GM12878 (cell line): Measurements from ENCODE around the gene KDM1B. TPM values are rescaled to one million over a fixed set of nuclear protein-coding genes. Genes with fewer than 3 reads are reported as not detected.

ENCODE experiments used
- BCL11A ChIP-seq: IDR thresholded peaks from 2 replicates; pipeline ENCODE4 v1.6.1; 2011; ENCODE audit warnings: low read depth, low read length
- BHLHE40 ChIP-seq, 2 experiments: fragments of 450-650 bp in 1 of 2; IDR thresholded peaks; 2 replicates each; pipeline ENCODE4 v1.6.1; 2011 to 2017; ENCODE audit warnings: low read depth in 2 of 2, borderline replicate concordance in 1 of 2, improper control_type of control experiment in 1 of 2, low read length in 1 of 2, mild to moderate bottlenecking in 1 of 2
- CBFB ChIP-seq: IDR thresholded peaks from 2 replicates; pipeline ENCODE4 v1.6.1; 2016; ENCODE audit warnings: antibody characterized with exemption, low read depth
- CHD1 ChIP-seq: IDR thresholded peaks from 2 replicates; pipeline ENCODE4 v1.6.1; 2012; ENCODE audit warnings: low read depth, low read length, improper control_type of control experiment
- DPF2 ChIP-seq: fragments of 450-650 bp; IDR thresholded peaks from 2 replicates; pipeline ENCODE4 v1.6.1; 2017; ENCODE audit warnings: mild to moderate bottlenecking
- E2F4 ChIP-seq: IDR thresholded peaks from 2 replicates; pipeline ENCODE4 v1.6.1; 2012; ENCODE audit warnings: low read depth, low read length, improper control_type of control experiment
- IKZF2 ChIP-seq, 2 experiments: fragments of 450-650 bp; IDR thresholded peaks; 2 replicates each; pipeline ENCODE4 v1.6.1; 2017; ENCODE audit warnings: mild to moderate bottlenecking in 2 of 2, moderate library complexity in 2 of 2
- MEF2B ChIP-seq: fragments of 450-650 bp; IDR thresholded peaks from 2 replicates; pipeline ENCODE4 v1.6.1; 2018; ENCODE audit warnings: mild to moderate bottlenecking, moderate library complexity; ENCODE audit not compliant: partially characterized antibody, poor library complexity, severe bottlenecking
- MTA2 ChIP-seq: fragments of 450-650 bp; IDR thresholded peaks from 2 replicates; pipeline ENCODE4 v1.6.1; 2016; ENCODE audit warnings: low read depth, mild to moderate bottlenecking, moderate library complexity
- MTA3 ChIP-seq: IDR thresholded peaks from 2 replicates; pipeline ENCODE4 v1.6.1; 2012; ENCODE audit warnings: low read length, inconsistent platforms, borderline replicate concordance
- NFIC ChIP-seq: IDR thresholded peaks from 2 replicates; pipeline ENCODE4 v1.6.1; 2012; ENCODE audit warnings: low read depth, mild to moderate bottlenecking, inconsistent platforms, low read length, moderate library complexity
- PAX8 ChIP-seq: fragments of 450-650 bp; IDR thresholded peaks from 2 replicates; pipeline ENCODE4 v1.6.1; 2017; ENCODE audit warnings: mild to moderate bottlenecking, moderate library complexity
- PKNOX1 ChIP-seq: fragments of 450-650 bp; IDR thresholded peaks from 2 replicates; pipeline ENCODE4 v1.6.1; 2016; ENCODE audit warnings: mild to moderate bottlenecking
- SPI1 ChIP-seq: IDR thresholded peaks from 2 replicates; pipeline ENCODE4 v1.6.1; 2011; ENCODE audit warnings: low read depth, mild to moderate bottlenecking, low read length, moderate library complexity, borderline replicate concordance; ENCODE audit not compliant: insufficient read depth
- TCF12 ChIP-seq: IDR thresholded peaks from 2 replicates; pipeline ENCODE4 v1.6.1; 2011; ENCODE audit warnings: low read depth, mild to moderate bottlenecking, low read length
- polyA plus RNA-seq, 11 experiments: library from polyadenylated mRNA; depleted of rRNA in 4 of 11; unstranded in 6 of 11; stranded (reverse) in 5 of 11; fragments of >200 nt; fragmentation: Nextera tagmentation in 4 of 11; fragmentation: Illumina TruSeq in 1 of 11; extraction: Ambion mirVana in 4 of 11; extraction: Trizol in 1 of 11; gene quantifications; 1 replicate in 1 of 11; 2 replicates in 10 of 11; pipeline versions ENCODE4 v1.2.1 to v1.2.3, GENCODE V29; 2011 to 2016; ENCODE audit warnings: inconsistent platforms in 2 of 11, missing spikeins in 2 of 11, low read depth in 1 of 11
- total RNA-seq, 4 experiments: library from RNA; depleted of rRNA in 3 of 4; stranded (reverse); fragments of >200 nt in 3 of 4; fragmentation: Illumina TruSeq in 1 of 4; extraction: Trizol in 1 of 4; gene quantifications; 2 replicates each; pipeline versions ENCODE4 v1.2.1 to v1.2.3, GENCODE V29; 2013 to 2021
- TF ChIP-seq, protein P1 (sequence below): fragments of 450-650 bp; IDR thresholded peaks from 2 replicates; pipeline ENCODE4 v1.6.1; 2018; ENCODE audit warnings: mild to moderate bottlenecking, low read depth, moderate library complexity; ENCODE audit not compliant: partially characterized antibody
- TF ChIP-seq, protein P2 (sequence below): fragments of 450-650 bp; formaldehyde crosslinking; IDR thresholded peaks from 2 replicates; pipeline ENCODE4 v1.5.0; 2022; ENCODE audit warnings: mild to moderate bottlenecking, missing genetic modification characterization
- TF ChIP-seq, protein P3 (sequence below): fragments of 150-350 bp; IDR thresholded peaks from 2 replicates; pipeline ENCODE4 v1.6.1; 2014; ENCODE audit warnings: mild to moderate bottlenecking, low read depth, low read length

The KDM1B gene
- total and polyA plus RNA-seq, 10 of the 15 experiments (the other 5 are each of a cell fraction or from before 2014, with no cell fraction given): 1.7 to 22.5 (median 13.9) TPM

DNA sequence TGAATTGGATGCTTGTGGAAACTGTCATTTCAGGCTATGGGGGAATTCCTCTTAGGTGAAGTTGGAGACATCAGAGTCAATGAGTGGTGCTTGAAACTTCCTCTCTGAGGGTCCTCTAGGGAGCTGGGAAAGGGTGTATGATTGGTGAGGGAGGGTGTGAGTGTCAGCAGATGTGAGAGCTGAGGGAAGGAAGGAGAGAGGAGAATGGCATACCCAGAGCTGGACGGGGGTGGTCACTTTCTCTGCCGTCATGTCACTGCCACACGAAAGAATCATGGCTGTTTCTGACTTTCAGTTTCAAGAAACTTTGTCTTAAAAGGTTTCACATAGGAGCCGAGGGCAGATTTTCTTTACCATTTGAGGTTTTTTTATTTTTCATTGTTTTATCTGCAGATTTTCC, 58.8 kb downstream of the KDM1B start (continued):
- TF ChIP-seq, protein P1, sequence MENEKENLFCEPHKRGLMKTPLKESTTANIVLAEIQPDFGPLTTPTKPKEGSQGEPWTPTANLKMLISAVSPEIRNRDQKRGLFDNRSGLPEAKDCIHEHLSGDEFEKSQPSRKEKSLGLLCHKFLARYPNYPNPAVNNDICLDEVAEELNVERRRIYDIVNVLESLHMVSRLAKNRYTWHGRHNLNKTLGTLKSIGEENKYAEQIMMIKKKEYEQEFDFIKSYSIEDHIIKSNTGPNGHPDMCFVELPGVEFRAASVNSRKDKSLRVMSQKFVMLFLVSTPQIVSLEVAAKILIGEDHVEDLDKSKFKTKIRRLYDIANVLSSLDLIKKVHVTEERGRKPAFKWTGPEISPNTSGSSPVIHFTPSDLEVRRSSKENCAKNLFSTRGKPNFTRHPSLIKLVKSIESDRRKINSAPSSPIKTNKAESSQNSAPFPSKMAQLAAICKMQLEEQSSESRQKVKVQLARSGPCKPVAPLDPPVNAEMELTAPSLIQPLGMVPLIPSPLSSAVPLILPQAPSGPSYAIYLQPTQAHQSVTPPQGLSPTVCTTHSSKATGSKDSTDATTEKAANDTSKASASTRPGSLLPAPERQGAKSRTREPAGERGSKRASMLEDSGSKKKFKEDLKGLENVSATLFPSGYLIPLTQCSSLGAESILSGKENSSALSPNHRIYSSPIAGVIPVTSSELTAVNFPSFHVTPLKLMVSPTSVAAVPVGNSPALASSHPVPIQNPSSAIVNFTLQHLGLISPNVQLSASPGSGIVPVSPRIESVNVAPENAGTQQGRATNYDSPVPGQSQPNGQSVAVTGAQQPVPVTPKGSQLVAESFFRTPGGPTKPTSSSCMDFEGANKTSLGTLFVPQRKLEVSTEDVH: no peak
- no peak for TF ChIP-seq PAX8
- peak; percentile 62; the same call in 1 of the 2 replicates for TF ChIP-seq DPF2
- TF ChIP-seq NFIC: 0 out of 2 replicates have a peak, but pooled peaks have one; percentile 42
- no peak for TF ChIP-seq BCL11A
- peak; percentile 70; the same call in 1 of the 2 replicates for TF ChIP-seq PKNOX1
- 0 out of 2 replicates have a peak, but pooled peaks have one; percentile 3 for TF ChIP-seq CBFB
- peak; percentile 37; the same call in 1 of the 2 replicates for TF ChIP-seq TCF12
- TF ChIP-seq IKZF2 (IDR thresholded peaks at IDR 0.05): peak; percentile 81 to 87
- TF ChIP-seq CHD1: no peak
- TF ChIP-seq, protein P2, sequence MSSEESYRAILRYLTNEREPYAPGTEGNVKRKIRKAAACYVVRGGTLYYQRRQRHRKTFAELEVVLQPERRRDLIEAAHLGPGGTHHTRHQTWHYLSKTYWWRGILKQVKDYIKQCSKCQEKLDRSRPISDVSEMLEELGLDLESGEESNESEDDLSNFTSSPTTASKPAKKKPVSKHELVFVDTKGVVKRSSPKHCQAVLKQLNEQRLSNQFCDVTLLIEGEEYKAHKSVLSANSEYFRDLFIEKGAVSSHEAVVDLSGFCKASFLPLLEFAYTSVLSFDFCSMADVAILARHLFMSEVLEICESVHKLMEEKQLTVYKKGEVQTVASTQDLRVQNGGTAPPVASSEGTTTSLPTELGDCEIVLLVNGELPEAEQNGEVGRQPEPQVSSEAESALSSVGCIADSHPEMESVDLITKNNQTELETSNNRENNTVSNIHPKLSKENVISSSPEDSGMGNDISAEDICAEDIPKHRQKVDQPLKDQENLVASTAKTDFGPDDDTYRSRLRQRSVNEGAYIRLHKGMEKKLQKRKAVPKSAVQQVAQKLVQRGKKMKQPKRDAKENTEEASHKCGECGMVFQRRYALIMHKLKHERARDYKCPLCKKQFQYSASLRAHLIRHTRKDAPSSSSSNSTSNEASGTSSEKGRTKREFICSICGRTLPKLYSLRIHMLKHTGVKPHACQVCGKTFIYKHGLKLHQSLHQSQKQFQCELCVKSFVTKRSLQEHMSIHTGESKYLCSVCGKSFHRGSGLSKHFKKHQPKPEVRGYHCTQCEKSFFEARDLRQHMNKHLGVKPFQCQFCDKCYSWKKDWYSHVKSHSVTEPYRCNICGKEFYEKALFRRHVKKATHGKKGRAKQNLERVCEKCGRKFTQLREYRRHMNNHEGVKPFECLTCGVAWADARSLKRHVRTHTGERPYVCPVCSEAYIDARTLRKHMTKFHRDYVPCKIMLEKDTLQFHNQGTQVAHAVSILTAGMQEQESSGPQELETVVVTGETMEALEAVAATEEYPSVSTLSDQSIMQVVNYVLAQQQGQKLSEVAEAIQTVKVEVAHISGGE (CRISPR knock-in tag): no peak
- peak; percentile 24 to 47; a peak in 1 of 4 replicates for TF ChIP-seq BHLHE40 (IDR thresholded peaks at IDR 0.05; ENCODE audit: borderline replicate concordance in 1 of 2, low read depth in 2 of 2, low read length in 1 of 2)
- TF ChIP-seq MTA2: peak; percentile 58
- TF ChIP-seq, protein P3, sequence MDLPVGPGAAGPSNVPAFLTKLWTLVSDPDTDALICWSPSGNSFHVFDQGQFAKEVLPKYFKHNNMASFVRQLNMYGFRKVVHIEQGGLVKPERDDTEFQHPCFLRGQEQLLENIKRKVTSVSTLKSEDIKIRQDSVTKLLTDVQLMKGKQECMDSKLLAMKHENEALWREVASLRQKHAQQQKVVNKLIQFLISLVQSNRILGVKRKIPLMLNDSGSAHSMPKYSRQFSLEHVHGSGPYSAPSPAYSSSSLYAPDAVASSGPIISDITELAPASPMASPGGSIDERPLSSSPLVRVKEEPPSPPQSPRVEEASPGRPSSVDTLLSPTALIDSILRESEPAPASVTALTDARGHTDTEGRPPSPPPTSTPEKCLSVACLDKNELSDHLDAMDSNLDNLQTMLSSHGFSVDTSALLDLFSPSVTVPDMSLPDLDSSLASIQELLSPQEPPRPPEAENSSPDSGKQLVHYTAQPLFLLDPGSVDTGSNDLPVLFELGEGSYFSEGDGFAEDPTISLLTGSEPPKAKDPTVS: no peak
- peak; percentile 42 for TF ChIP-seq MEF2B
- TF ChIP-seq MTA3: peak; percentile 77; the same call in 1 of the 2 replicates
- TF ChIP-seq E2F4: no peak
- TF ChIP-seq SPI1: peak; percentile 32; the same call in 1 of the 2 replicates
